GM19035 (cell line): Measurements from ENCODE around the gene RSPH9.

Experiments
- ATAC-seq: cut with Tn5 transposase; IDR thresholded peaks from one replicate; pipeline ENCODE4 v1.9.1; 2021; ENCODE audit not compliant: unreplicated experiment

Gene RSPH9

GRCh38 chr6:43667245-43668150, 22.7 kb downstream of the RSPH9 start:
- ATAC-seq = no peak

- peak; percentile 46 for ATAC-seq
These were observed 23.6 kb downstream of the RSPH9 start for GRCh38 chr6:43668151-43669028.

GRCh38 chr6:43669050-43669921, 24.4 kb downstream of the RSPH9 start:
- no peak for ATAC-seq

- no peak for ATAC-seq
These were observed 25.2 kb downstream of the RSPH9 start for GRCh38 chr6:43669922-43670622.

GRCh38 chr6:43670623-43670986, 25.8 kb downstream of the RSPH9 start:
- no peak for ATAC-seq

GRCh38 chr6:43671011-43671800, 26.4 kb downstream of the RSPH9 start:
- no peak for ATAC-seq

GRCh38 chr6:43671801-43672690, 27.2 kb downstream of the RSPH9 start:
- ATAC-seq = no peak

GRCh38 chr6:43673444-43674084, 28.7 kb downstream of the RSPH9 start:
- no peak for ATAC-seq

- ATAC-seq = no peak
These were observed 29.5 kb downstream of the RSPH9 start for GRCh38 chr6:43674291-43674690.

- no peak for ATAC-seq
These were observed 30.1 kb downstream of the RSPH9 start for GRCh38 chr6:43674921-43675320.

GRCh38 chr6:43676962-43677606, 32.2 kb downstream of the RSPH9 start:
- ATAC-seq = no peak

GRCh38 chr6:43677759-43678158, 32.9 kb downstream of the RSPH9 start:
- ATAC-seq = no peak

GRCh38 chr6:43678341-43678740, 33.5 kb downstream of the RSPH9 start:
- no peak for ATAC-seq

- ATAC-seq = no peak
These were observed 34.2 kb downstream of the RSPH9 start for GRCh38 chr6:43679057-43679456.

GRCh38 chr6:43680308-43681200, 35.7 kb downstream of the RSPH9 start:
- ATAC-seq = no peak

- no peak for ATAC-seq
These were observed 36.5 kb downstream of the RSPH9 start for GRCh38 chr6:43681303-43681702.
